Liver (tissue), 3 donors: Measurements from ENCODE around the gene DNAJC6.

Experiments
- RAD21 ChIP-seq, 2 donors: IDR thresholded peaks; 2 replicates each; pipeline ENCODE4 v1.6.1; 2016; ENCODE audit warnings: antibody characterized with exemption in 2 of 2, mild to moderate bottlenecking in 2 of 2
- TAF1 ChIP-seq: conservative IDR thresholded peaks from 2 replicates; pipeline ENCODE4 v1.6.1; 2016; ENCODE audit warnings: antibody characterized with exemption, mild to moderate bottlenecking
- TF ChIP-seq, protein P1 (sequence below): fragments of 150-350 bp; IDR thresholded peaks from 2 replicates; pipeline ENCODE4 v1.5.1; 2017; ENCODE audit warnings: improper control_type of control experiment, low read depth, low read length; ENCODE audit not compliant: missing input control
- TF ChIP-seq, protein P2 (sequence below): IDR thresholded peaks from 2 replicates; pipeline ENCODE4 v1.6.1; 2016; ENCODE audit warnings: antibody characterized with exemption
- donor health status: healthy.
- donor health status: healthy.

DNA sequence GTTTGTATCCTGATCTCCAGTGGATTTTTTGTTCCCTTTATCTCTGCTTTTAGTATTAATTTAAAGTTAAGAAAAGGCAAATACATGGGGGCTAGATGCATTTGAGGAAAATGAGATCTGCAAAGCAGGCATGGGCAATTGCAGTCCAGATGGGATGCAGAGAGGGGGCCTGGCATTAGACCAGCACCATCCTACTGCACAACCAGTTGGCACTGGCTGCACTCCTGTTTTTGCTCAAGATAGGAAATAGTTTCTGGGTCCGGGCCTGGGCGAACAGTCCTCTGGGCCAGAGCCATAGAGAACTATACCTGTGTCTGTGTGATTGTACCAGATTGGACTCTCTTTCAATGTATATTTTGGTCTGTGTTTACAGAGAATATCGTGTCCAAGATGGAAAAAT lies 77.1 kb downstream of the DNAJC6 start:
- TF ChIP-seq TAF1 (no peak), RAD21 (IDR thresholded peaks at IDR 0.05) (no peak)
- TF ChIP-seq, protein P1, sequence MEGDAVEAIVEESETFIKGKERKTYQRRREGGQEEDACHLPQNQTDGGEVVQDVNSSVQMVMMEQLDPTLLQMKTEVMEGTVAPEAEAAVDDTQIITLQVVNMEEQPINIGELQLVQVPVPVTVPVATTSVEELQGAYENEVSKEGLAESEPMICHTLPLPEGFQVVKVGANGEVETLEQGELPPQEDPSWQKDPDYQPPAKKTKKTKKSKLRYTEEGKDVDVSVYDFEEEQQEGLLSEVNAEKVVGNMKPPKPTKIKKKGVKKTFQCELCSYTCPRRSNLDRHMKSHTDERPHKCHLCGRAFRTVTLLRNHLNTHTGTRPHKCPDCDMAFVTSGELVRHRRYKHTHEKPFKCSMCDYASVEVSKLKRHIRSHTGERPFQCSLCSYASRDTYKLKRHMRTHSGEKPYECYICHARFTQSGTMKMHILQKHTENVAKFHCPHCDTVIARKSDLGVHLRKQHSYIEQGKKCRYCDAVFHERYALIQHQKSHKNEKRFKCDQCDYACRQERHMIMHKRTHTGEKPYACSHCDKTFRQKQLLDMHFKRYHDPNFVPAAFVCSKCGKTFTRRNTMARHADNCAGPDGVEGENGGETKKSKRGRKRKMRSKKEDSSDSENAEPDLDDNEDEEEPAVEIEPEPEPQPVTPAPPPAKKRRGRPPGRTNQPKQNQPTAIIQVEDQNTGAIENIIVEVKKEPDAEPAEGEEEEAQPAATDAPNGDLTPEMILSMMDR: no peak
- TF ChIP-seq, protein P2, sequence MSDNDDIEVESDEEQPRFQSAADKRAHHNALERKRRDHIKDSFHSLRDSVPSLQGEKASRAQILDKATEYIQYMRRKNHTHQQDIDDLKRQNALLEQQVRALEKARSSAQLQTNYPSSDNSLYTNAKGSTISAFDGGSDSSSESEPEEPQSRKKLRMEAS: no peak
